ENCODE data around the gene MINDY1. TPM values are rescaled to one million over a fixed set of nuclear protein-coding genes. Genes with fewer than 3 reads are reported as not detected.

Gene MINDY1
- total and polyA plus RNA-seq, 3 donors from 2014 or later = 49.8 to 69.8 (median 56.9) TPM

DNA sequence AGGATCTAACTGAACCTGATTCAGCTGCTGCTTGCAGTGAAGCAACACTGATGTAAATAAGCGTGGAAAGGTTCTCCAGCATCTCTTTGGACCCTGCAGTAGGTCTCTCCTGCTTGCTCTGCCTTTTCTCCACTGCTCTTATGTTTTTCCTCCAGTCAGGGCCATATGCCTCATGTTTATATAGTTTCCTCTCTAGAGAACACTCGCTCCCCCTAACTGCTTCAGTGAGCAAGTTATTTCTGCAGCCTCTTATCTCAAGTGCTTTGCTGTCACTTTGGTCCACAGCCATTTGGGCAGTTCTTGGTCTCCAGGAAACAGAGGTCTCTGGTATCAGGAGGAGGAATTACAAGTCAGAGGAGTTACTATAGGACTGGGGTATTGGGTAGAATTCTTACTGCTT lies 6.8 kb upstream of the MINDY1 start:
- intact Hi-C loops (cut with DNase I; ENCODE audit: low total_unique reads) = no loop called here
- WGBS, 2 donors = 43 to 47% methylated on average over 2 of the region's 2 CpGs
- H3K27ac ChIP-seq = peak overlapping the region in 1 of 2 donors; percentile 64

GRCh38 chr1:151012684-151013471 lies 6.2 kb upstream of the MINDY1 start:
- TF ChIP-seq, protein P1, sequence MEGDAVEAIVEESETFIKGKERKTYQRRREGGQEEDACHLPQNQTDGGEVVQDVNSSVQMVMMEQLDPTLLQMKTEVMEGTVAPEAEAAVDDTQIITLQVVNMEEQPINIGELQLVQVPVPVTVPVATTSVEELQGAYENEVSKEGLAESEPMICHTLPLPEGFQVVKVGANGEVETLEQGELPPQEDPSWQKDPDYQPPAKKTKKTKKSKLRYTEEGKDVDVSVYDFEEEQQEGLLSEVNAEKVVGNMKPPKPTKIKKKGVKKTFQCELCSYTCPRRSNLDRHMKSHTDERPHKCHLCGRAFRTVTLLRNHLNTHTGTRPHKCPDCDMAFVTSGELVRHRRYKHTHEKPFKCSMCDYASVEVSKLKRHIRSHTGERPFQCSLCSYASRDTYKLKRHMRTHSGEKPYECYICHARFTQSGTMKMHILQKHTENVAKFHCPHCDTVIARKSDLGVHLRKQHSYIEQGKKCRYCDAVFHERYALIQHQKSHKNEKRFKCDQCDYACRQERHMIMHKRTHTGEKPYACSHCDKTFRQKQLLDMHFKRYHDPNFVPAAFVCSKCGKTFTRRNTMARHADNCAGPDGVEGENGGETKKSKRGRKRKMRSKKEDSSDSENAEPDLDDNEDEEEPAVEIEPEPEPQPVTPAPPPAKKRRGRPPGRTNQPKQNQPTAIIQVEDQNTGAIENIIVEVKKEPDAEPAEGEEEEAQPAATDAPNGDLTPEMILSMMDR (IDR thresholded peaks at IDR 0.05) = no peak
- no peak for TF ChIP-seq POLR2A (IDR thresholded peaks at IDR 0.05)
- H3K4me1 ChIP-seq = peaks cover 22% of the 10 kb centered on the region
- H3K27me3 ChIP-seq = no peaks in the 10 kb centered on the region
- H3K36me3 ChIP-seq (ENCODE audit: low read depth, missing control alignments) = no peaks in the 10 kb centered on the region
- peak overlapping the region in 1 of 2 donors; percentile 64 for H3K27ac ChIP-seq
- no peak overlapping the region for H3K4me3 ChIP-seq
- no peak for DNase-seq
- intact Hi-C loops (cut with DNase I; ENCODE audit: low total_unique reads) = no loop called here
- H3K9me3 ChIP-seq = no peaks in the 10 kb centered on the region
- WGBS, 2 donors = 84 to 86% methylated on average over 14 of the region's 14 CpGs

More for the DNA sequence above, 6.8 kb upstream of the MINDY1 start:
- TF ChIP-seq POLR2A (IDR thresholded peaks at IDR 0.05) = no peak
- TF ChIP-seq, protein P1 (IDR thresholded peaks at IDR 0.05) = no peak
- no peaks in the 10 kb centered on the region for H3K27me3 ChIP-seq
- no peak overlapping the region for H3K4me3 ChIP-seq
- peaks cover 21% of the 10 kb centered on the region for H3K4me1 ChIP-seq
- no peaks in the 10 kb centered on the region for H3K9me3 ChIP-seq
- DNase-seq = peak; percentile 73
- H3K36me3 ChIP-seq (ENCODE audit: low read depth, missing control alignments) = no peaks in the 10 kb centered on the region

- no peak for TF ChIP-seq POLR2A (IDR thresholded peaks at IDR 0.05)
- TF ChIP-seq, protein P1 (IDR thresholded peaks at IDR 0.05) = no peak
- no peak overlapping the region for H3K4me3 ChIP-seq
- H3K27me3 ChIP-seq = no peaks in the 10 kb centered on the region
- intact Hi-C loops (cut with DNase I; ENCODE audit: low total_unique reads) = no loop called here
- WGBS, 2 donors = 62 to 66% methylated on average over 4 of the region's 4 CpGs
- H3K4me1 ChIP-seq = peaks cover 33% of the 10 kb centered on the region
- no peaks in the 10 kb centered on the region for H3K9me3 ChIP-seq
- peak overlapping the region in 1 of 2 donors; percentile 64 for H3K27ac ChIP-seq
- no peaks in the 10 kb centered on the region for H3K36me3 ChIP-seq (ENCODE audit: low read depth, missing control alignments)
- DNase-seq = no peak
Measured at GRCh38 chr1:151011154-151011850, 4.6 kb upstream of the MINDY1 start.

- intact Hi-C loops (cut with DNase I; ENCODE audit: low total_unique reads) = no loop called here
- Histone ChIP-seq H3K27me3 (no peaks in the 10 kb centered on the region), H3K9me3 (no peaks in the 10 kb centered on the region), H3K4me3 (no peak overlapping the region), H3K27ac (no peak overlapping the region), H3K4me1 (peaks cover 33% of the 10 kb centered on the region), H3K36me3 (ENCODE audit: low read depth, missing control alignments) (no peaks in the 10 kb centered on the region)
- no peak for DNase-seq
- 84 to 94% methylated on average over 3 of the region's 3 CpGs for WGBS, 2 donors
- TF ChIP-seq POLR2A (IDR thresholded peaks at IDR 0.05) = no peak
- TF ChIP-seq, protein P1 (IDR thresholded peaks at IDR 0.05) = no peak
Measured at GRCh38 chr1:151010346-151010726, 3.6 kb upstream of the MINDY1 start.
